AG04450 (cell line): Measurements from ENCODE around the gene SLC12A5. TPM values are rescaled to one million over a fixed set of nuclear protein-coding genes. Genes with fewer than 3 reads are reported as not detected.
"Not testable (repeated sequence)": the region's sequence is repeated elsewhere in the genome, so short reads cannot be mapped to it uniquely, and the experiment has no call there.

ENCODE experiments used
- CTCF ChIA-PET: fragments of 300-600, 350-600 bp; formaldehyde crosslinking; extraction: SDS; loops from one replicate; lab custom pipeline; 2022; ENCODE audit warnings: antibody characterized with exemption, inconsistent platforms; lab: Charles Lee
- POLR2A ChIA-PET: fragments of 350-600 bp; formaldehyde crosslinking; extraction: SDS; loops from one replicate; lab custom pipeline; 2021; ENCODE audit warnings: antibody characterized with exemption, inconsistent platforms; lab: Yijun Ruan, JAX
- DNase-seq: peaks from one replicate; pipeline ENCODE4 v3.0.0-alpha.2; 2011; ENCODE audit warnings: low read depth, low spot score
- H3K27ac ChIP-seq: one replicate; pipeline ENCODE4 v1.5.1; 2012; ENCODE audit warnings: low read depth, low read length, control low read depth
- H3K27me3 ChIP-seq: one replicate; pipeline ENCODE4 v1.6.0; 2012; ENCODE audit warnings: low read length; ENCODE audit not compliant: control insufficient read depth, insufficient read depth
- H3K4me3 ChIP-seq: 2 replicates; pipeline ENCODE4 v1.5.1; 2011; ENCODE audit warnings: mild to moderate bottlenecking, low read depth, low read length, control low read depth
- H3K9me3 ChIP-seq: 2 replicates; pipeline ENCODE4 v1.5.1; 2012; ENCODE audit warnings: low read length; ENCODE audit not compliant: control insufficient read depth, insufficient read depth
- polyA plus RNA-seq: library from polyadenylated mRNA; depleted of rRNA; stranded (reverse); fragments of >200 nt; gene quantifications from 2 replicates; pipeline ENCODE4 v1.2.3, GENCODE V29; 2011
- TF ChIP-seq, protein P1 (sequence below): IDR thresholded peaks from 2 replicates; pipeline ENCODE4 v1.5.1; 2011; ENCODE audit warnings: low read depth, low read length, control low read depth, inconsistent platforms

Gene SLC12A5
- polyA plus RNA-seq, 1 experiment = 0.55 TPM

DNA sequence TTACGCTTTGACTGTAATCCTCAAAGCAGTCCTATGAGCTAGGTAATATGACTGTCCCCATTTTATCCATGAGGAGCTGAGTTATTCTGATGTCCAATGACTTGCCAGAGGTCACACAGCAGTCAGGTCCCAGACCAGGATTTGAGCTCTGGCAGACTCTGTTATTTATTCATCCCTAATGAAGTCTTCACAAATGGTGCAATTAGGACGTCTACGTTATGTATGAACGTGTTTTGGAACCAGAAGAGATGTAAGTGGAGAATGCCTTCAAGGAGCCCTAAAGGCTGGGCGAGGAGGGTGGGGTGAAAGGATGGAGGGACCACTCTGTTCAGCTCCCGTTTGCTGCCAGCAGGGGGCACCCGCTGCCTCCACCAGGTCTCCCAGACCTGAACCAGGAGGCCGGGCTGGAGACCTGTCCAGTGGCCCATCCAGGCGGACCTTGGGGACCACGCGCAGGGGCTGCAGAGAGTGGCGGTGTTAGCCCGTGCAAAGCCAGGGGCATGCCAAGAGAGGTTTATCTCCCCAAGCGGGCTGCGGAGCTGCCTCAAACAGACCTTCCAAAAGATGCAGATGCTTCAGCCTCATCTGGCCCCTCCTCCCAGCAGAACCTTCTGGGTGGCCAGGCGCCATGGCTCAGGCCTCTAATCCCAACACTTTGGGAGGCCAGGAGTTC, 41.8 kb upstream of the SLC12A5 start:
- ChIA-PET CTCF (interaction anchor here (0.6 to 4.1 kb wide), 19 partner anchors 9 to 705 kb away, joined by 3 to 26 read pairs (median 4); no protein-coding TSS in a partner anchor), POLR2A (no interaction called here)
- Histone ChIP-seq H3K9me3 (no peaks in the 10 kb centered on the region), H3K27me3 (peaks cover 14% of the 10 kb centered on the region), H3K27ac (no peak overlapping the region), H3K4me3 (no peak overlapping the region)
- TF ChIP-seq, protein P1, sequence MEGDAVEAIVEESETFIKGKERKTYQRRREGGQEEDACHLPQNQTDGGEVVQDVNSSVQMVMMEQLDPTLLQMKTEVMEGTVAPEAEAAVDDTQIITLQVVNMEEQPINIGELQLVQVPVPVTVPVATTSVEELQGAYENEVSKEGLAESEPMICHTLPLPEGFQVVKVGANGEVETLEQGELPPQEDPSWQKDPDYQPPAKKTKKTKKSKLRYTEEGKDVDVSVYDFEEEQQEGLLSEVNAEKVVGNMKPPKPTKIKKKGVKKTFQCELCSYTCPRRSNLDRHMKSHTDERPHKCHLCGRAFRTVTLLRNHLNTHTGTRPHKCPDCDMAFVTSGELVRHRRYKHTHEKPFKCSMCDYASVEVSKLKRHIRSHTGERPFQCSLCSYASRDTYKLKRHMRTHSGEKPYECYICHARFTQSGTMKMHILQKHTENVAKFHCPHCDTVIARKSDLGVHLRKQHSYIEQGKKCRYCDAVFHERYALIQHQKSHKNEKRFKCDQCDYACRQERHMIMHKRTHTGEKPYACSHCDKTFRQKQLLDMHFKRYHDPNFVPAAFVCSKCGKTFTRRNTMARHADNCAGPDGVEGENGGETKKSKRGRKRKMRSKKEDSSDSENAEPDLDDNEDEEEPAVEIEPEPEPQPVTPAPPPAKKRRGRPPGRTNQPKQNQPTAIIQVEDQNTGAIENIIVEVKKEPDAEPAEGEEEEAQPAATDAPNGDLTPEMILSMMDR = peak; percentile 80
- no peak for DNase-seq

- POLR2A ChIA-PET, H3K27me3 ChIP-seq, H3K27ac ChIP-seq, DNase-seq, H3K9me3 ChIP-seq, H3K4me3 ChIP-seq: not testable (repeated sequence)
- CTCF ChIA-PET = interaction anchor here (0.5 to 4.1 kb wide), 5 partner anchors 14 to 347 kb away, joined by 3 to 26 read pairs (median 5); no protein-coding TSS in a partner anchor
Measured at GRCh38 chr20:45988830-45989229, 40.2 kb upstream of the SLC12A5 start.

DNA sequence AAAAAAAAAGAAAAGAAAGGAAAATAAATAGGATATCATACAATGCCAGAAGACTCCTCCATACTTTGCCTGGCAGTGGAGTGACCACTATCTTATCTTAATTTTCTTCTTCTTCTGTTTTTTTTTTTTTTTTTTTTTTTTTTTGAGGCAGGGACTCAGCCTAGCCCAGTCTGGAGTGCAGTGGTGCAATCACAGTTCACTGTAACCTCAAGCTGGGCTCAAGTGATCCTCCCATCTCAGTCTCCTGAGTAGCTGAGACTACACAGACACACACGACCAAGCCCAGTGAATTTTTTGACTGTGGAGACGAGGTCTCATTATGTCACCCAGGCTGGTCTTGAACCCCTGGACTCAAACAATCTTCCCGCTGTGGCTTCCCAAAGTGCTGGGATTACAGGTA, 37.4 kb upstream of the SLC12A5 start:
- TF ChIP-seq, protein P1 = no peak
- Histone ChIP-seq H3K4me3 (no peak overlapping the region), H3K27ac (no peak overlapping the region), H3K9me3 (no peaks in the 10 kb centered on the region), H3K27me3 (peaks cover 3% of the 10 kb centered on the region)
- DNase-seq = no peak
- ChIA-PET POLR2A (no interaction called here), CTCF (no interaction called here)

GRCh38 chr20:45993197-45993951, 35.6 kb upstream of the SLC12A5 start:
- Histone ChIP-seq H3K9me3 (no peaks in the 10 kb centered on the region), H3K27me3 (peaks cover 8% of the 10 kb centered on the region), H3K4me3 (no peak overlapping the region), H3K27ac (no peak overlapping the region)
- POLR2A ChIA-PET = no interaction called here
- TF ChIP-seq, protein P1 = no peak
- DNase-seq = no peak
- CTCF ChIA-PET = no interaction called here

- ChIA-PET POLR2A (no interaction called here), CTCF (interaction anchor here (1.1 kb wide), 1 partner anchor 19 kb away, joined by 3 read pairs; no protein-coding TSS in a partner anchor)
- H3K27ac ChIP-seq = no peak overlapping the region
- H3K9me3 ChIP-seq = no peaks in the 10 kb centered on the region
- no peak overlapping the region for H3K4me3 ChIP-seq
- no peak for DNase-seq
- TF ChIP-seq, protein P1 = no peak
- peaks cover 18% of the 10 kb centered on the region for H3K27me3 ChIP-seq
Measured at GRCh38 chr20:45994761-45995493, 34.1 kb upstream of the SLC12A5 start.

DNA sequence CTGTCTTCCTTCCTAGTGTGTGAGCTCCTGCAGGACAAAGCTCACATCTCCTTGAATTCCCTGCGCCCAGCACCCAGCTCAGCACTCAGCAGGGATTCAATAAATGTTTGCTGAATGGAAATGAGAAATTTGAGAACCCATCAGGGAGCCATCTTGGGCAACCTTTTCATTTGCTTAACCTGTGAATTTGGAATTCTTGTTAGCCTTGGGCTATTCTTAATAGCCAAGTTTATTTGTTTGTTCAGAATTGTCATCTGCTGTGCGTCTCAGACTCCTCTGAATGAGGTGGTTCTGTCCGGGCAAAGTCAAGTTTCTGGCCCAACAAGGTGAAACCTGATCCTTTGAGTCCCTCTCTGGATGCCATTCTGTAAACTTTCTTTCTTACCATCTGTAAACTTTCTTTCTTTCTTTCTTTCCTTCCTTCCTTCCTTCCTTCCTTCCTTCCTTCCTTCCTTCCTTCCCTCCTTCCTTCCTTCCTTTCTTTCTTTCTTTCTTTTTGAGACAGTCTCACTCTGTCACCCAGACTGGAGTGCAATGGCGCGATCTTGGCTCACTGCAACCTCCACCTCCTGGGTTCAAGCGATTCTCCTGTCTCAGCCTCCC, 33.4 kb upstream of the SLC12A5 start:
- H3K27ac ChIP-seq, POLR2A ChIA-PET, DNase-seq, H3K4me3 ChIP-seq, H3K9me3 ChIP-seq: not testable (repeated sequence)
- CTCF ChIA-PET = interaction anchor here (1.1 kb wide), 1 partner anchor 19 kb away, joined by 3 read pairs; no protein-coding TSS in a partner anchor
- peaks cover 23% of the 10 kb centered on the region for H3K27me3 ChIP-seq
